Measurements from ENCODE around the gene POC5. TPM values are rescaled to one million over a fixed set of nuclear protein-coding genes. Genes with fewer than 3 reads are reported as not detected.

The POC5 gene
- total RNA-seq, 4 donors from 2014 or later: 8.8 to 47.6 (median 27.8) TPM

GRCh38 chr5:75668445-75668844 is 48.8 kb downstream of the POC5 start:
- Histone ChIP-seq H3K4me1 (no peaks in the 10 kb centered on the region), H3K9me3 (no peaks in the 10 kb centered on the region), H3K4me3 (no peak overlapping the region), H3K27ac (no peak overlapping the region), H3K27me3 (no peaks in the 10 kb centered on the region), H3K36me3 (no peaks in the 10 kb centered on the region)
- TF ChIP-seq POLR2A (IDR thresholded peaks at IDR 0.05) (no peak), CTCF (IDR thresholded peaks at IDR 0.05) (no peak)
- intact Hi-C loops (cut with DNase I; ENCODE audit: low total_unique reads): no loop called here
- no peak for DNase-seq

- intact Hi-C loops (cut with DNase I; ENCODE audit: low total_unique reads): no loop called here
- TF ChIP-seq POLR2A (IDR thresholded peaks at IDR 0.05): no peak
- no peak for TF ChIP-seq CTCF (IDR thresholded peaks at IDR 0.05)
Measured at GRCh38 chr5:75667586-75667985, 49.7 kb downstream of the POC5 start.

DNA sequence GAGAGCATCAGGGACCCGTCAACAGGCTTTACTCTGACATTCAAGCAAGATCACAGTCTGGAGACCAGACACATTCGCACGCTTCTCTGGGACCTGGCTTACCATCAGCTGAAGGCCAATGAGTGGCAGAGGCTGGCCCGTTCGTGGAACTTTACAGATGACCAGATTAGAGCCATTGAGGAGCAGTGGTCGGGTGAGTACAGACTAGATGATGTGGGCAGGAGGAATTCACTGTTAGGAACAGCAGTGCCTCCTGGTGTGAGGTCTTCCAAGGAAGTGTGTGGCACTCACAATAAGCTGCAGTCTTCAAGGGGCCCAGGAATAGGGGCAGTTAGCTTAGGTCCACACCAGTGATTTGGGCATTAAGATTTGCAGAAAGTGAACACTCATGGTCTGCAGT is 50.4 kb downstream of the POC5 start:
- Histone ChIP-seq H3K27ac (no peak overlapping the region), H3K27me3 (no peaks in the 10 kb centered on the region), H3K4me1 (no peaks in the 10 kb centered on the region), H3K36me3 (no peaks in the 10 kb centered on the region), H3K4me3 (no peak overlapping the region), H3K9me3 (no peaks in the 10 kb centered on the region)
- DNase-seq: no peak
- TF ChIP-seq POLR2A (IDR thresholded peaks at IDR 0.05) (no peak), CTCF (IDR thresholded peaks at IDR 0.05) (no peak)
- intact Hi-C loops (cut with DNase I; ENCODE audit: low total_unique reads): no loop called here

More at GRCh38 chr5:75667586-75667985, 49.7 kb downstream of the POC5 start:
- no peak for DNase-seq
- Histone ChIP-seq H3K27me3 (no peaks in the 10 kb centered on the region), H3K36me3 (no peaks in the 10 kb centered on the region), H3K9me3 (no peaks in the 10 kb centered on the region), H3K4me1 (no peaks in the 10 kb centered on the region), H3K4me3 (no peak overlapping the region), H3K27ac (no peak overlapping the region)

- intact Hi-C loops (cut with DNase I; ENCODE audit: low total_unique reads): no loop called here
- Histone ChIP-seq H3K27me3 (no peaks in the 10 kb centered on the region), H3K9me3 (no peaks in the 10 kb centered on the region), H3K4me1 (no peaks in the 10 kb centered on the region), H3K36me3 (no peaks in the 10 kb centered on the region), H3K4me3 (no peak overlapping the region), H3K27ac (no peak overlapping the region)
- TF ChIP-seq POLR2A (IDR thresholded peaks at IDR 0.05): no peak
- DNase-seq: no peak
Measured at GRCh38 chr5:75664979-75665378, 52.3 kb downstream of the POC5 start.

DNA sequence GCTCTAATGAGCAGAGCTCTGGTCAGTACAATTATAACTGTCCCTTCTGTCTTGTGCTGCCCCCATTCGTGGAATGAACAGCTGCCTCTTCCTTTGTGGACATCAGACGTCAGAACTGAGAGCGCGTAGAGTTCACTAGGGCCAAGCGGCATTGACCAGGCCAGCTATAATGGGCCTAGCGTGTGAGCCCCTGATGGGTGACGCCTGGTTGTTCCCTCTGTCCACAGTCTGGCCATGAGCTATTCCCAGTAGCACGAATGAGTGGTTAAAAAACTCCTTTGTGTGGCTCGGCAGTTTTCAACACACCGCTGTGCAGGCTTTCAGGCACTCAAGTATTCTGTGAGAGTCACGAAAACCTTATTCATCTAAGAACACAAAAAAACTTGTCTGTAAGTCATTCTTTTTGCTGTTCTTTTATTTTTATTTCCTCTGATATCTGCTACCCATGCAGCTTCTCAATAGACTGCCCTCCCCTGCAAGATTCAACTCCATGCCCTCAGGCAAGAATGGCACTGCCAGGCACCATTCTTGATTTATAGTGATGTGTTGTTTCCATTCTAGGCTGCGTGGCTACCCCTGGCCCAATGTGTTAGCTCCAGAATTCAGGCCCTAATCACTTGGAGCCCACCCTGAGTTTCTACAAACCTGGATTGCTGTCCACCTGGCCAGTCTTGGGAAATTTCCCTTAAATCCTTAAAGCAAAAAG is 53.5 kb downstream of the POC5 start:
- DNase-seq: no peak
- Histone ChIP-seq H3K4me1 (no peaks in the 10 kb centered on the region), H3K4me3 (no peak overlapping the region), H3K36me3 (no peaks in the 10 kb centered on the region), H3K27ac (no peak overlapping the region), H3K27me3 (no peaks in the 10 kb centered on the region), H3K9me3 (no peaks in the 10 kb centered on the region)
- intact Hi-C loops (cut with DNase I; ENCODE audit: low total_unique reads): no loop called here
- TF ChIP-seq CTCF (IDR thresholded peaks at IDR 0.05) (no peak), POLR2A (IDR thresholded peaks at IDR 0.05) (no peak)
